SK-N-SH (cell line): ENCODE data around the gene CLIP3. TPM values are rescaled to one million over a fixed set of nuclear protein-coding genes. Genes with fewer than 3 reads are reported as not detected.

ENCODE experiments used
- CTCF ChIA-PET: fragments of 300-600, 350-600 bp; formaldehyde crosslinking; extraction: SDS; loops from one replicate; lab custom pipeline; 2021; lab: Yijun Ruan, JAX
- POLR2A ChIA-PET: fragments of 350-600 bp; sonication (Branson Sonifier 250); formaldehyde crosslinking; extraction: SDS; loops from one replicate; lab custom pipeline; 2020; ENCODE audit warnings: antibody characterized with exemption, inconsistent platforms; lab: Yijun Ruan, JAX
- DNase-seq: peaks from one replicate; pipeline ENCODE4 v3.0.0; 2012
- H2AFZ ChIP-seq: fragments of 200-600 bp; sonication (generic); 2 replicates; pipeline ENCODE4 v1.8.1; 2016; ENCODE audit warnings: antibody characterized with exemption, mild to moderate bottlenecking, low read depth
- H3F3A ChIP-seq: fragments of 200-600 bp; sonication (generic); replicated peaks from 2 replicates; pipeline ENCODE3; 2016; ENCODE audit warnings: antibody characterized with exemption, mild to moderate bottlenecking; ENCODE audit not compliant: insufficient read depth
- H3K27ac ChIP-seq, 2 experiments: fragments of 200-500 bp in 1 of 2; fragments of 200-600 bp in 1 of 2; sonication (Bioruptor generic) in 1 of 2; sonication (generic), shearing (Covaris generic) in 1 of 2; 2 replicates each; pipeline versions ENCODE4 v1.5.1 to v1.6.1; 2014 to 2016; ENCODE audit warnings: low read depth in 2 of 2, inconsistent platforms in 1 of 2, low read length in 1 of 2, mild to moderate bottlenecking in 1 of 2, mixed read lengths in 1 of 2
- H3K27me3 ChIP-seq: fragments of 200-600 bp; sonication (generic), shearing (Covaris generic); 2 replicates; pipeline ENCODE4 v1.6.1; 2016; ENCODE audit warnings: mixed run types; ENCODE audit not compliant: insufficient read depth
- H3K36me3 ChIP-seq, 2 experiments: fragments of 200-500 bp in 1 of 2; fragments of 200-600 bp in 1 of 2; sonication (Bioruptor generic) in 1 of 2; sonication (generic) in 1 of 2; replicated peaks in 1 of 2; 2 replicates each; pipeline versions ENCODE3 to v1.5.1; 2014 to 2016; ENCODE audit warnings: low read length in 1 of 2, mild to moderate bottlenecking in 1 of 2; ENCODE audit not compliant: insufficient read depth in 2 of 2, control insufficient read depth in 1 of 2
- H3K4me1 ChIP-seq, 2 experiments: fragments of 200-500 bp in 1 of 2; fragments of 200-600 bp in 1 of 2; sonication (Bioruptor generic) in 1 of 2; sonication (generic), shearing (Covaris generic) in 1 of 2; 2 replicates each; pipeline versions ENCODE4 v1.5.1 to v1.6.1; 2014 to 2016; ENCODE audit warnings: low read depth in 1 of 2, low read length in 1 of 2, mixed run types in 1 of 2; ENCODE audit not compliant: insufficient read depth in 2 of 2, control insufficient read depth in 1 of 2
- H3K4me2 ChIP-seq: fragments of 200-600 bp; sonication (generic), shearing (Covaris generic); 2 replicates; pipeline ENCODE4 v1.6.1; 2017; ENCODE audit warnings: mixed run types
- H3K4me3 ChIP-seq, 2 experiments: fragments of 200-500 bp in 1 of 2; fragments of 200-600 bp in 1 of 2; sonication (Bioruptor generic) in 1 of 2; sonication (generic), shearing (Covaris generic) in 1 of 2; 2 replicates each; pipeline versions ENCODE4 v1.5.1 to v1.8.1; 2014 to 2016; ENCODE audit warnings: low read depth in 2 of 2, inconsistent platforms in 1 of 2, low read length in 1 of 2, mild to moderate bottlenecking in 1 of 2, mixed read lengths in 1 of 2, moderate library complexity in 1 of 2
- H3K79me2 ChIP-seq: fragments of 200-600 bp; sonication (generic); 2 replicates; pipeline ENCODE4 v1.8.1; 2017; ENCODE audit warnings: mild to moderate bottlenecking; ENCODE audit not compliant: insufficient read depth
- H3K9ac ChIP-seq: fragments of 200-600 bp; sonication (generic); 2 replicates; pipeline ENCODE4 v1.6.1; 2017; ENCODE audit warnings: mixed run types
- H3K9me2 ChIP-seq: fragments of 200-600 bp; sonication (generic); 2 replicates; pipeline ENCODE4 v1.6.1; 2017; ENCODE audit warnings: mixed run types
- H3K9me3 ChIP-seq: fragments of 200-600 bp; sonication (generic); 2 replicates; pipeline ENCODE4 v1.6.1; 2017; ENCODE audit warnings: mixed run types, mild to moderate bottlenecking, moderate library complexity
- H4K20me1 ChIP-seq: fragments of 200-600 bp; sonication (generic); 2 replicates; pipeline ENCODE4 v1.6.1; 2017; ENCODE audit warnings: mild to moderate bottlenecking, mixed run types; ENCODE audit not compliant: insufficient read depth
- CHD2 ChIP-seq: fragments of 150-350 bp; IDR thresholded peaks from 2 replicates; pipeline ENCODE4 v1.6.1; 2018; ENCODE audit warnings: low read length; ENCODE audit not compliant: partially characterized antibody
- EP300 ChIP-seq, 2 experiments: IDR thresholded peaks; 2 replicates each; pipeline versions ENCODE4 v1.4.0 to v1.6.1; 2012; ENCODE audit warnings: borderline replicate concordance in 1 of 2, low read depth in 1 of 2, low read length in 1 of 2
- EZH2phosphoT487 ChIP-seq: fragments of 200-600 bp; sonication (generic); IDR thresholded peaks from 2 replicates; pipeline ENCODE4 v1.6.1; 2017; ENCODE audit warnings: low read depth, mixed run types, mild to moderate bottlenecking, antibody characterized with exemption, moderate library complexity, borderline replicate concordance
- FOXM1 ChIP-seq: IDR thresholded peaks from 2 replicates; pipeline ENCODE4 v1.4.0; 2012; ENCODE audit warnings: low read depth, mild to moderate bottlenecking
- MAX ChIP-seq: IDR thresholded peaks from 2 replicates; pipeline ENCODE4 v1.4.0; 2012; ENCODE audit warnings: low read depth
- MEF2A ChIP-seq: IDR thresholded peaks from 2 replicates; pipeline ENCODE4 v1.4.0; 2012; ENCODE audit warnings: low read depth, borderline replicate concordance
- PBX3 ChIP-seq: IDR thresholded peaks from 2 replicates; pipeline ENCODE4; 2012
- POLR2AphosphoS5 ChIP-seq: IDR thresholded peaks from 2 replicates; pipeline ENCODE4 v1.6.1; 2012; ENCODE audit warnings: low read depth, low read length
- RCOR1 ChIP-seq: fragments of 150-350 bp; IDR thresholded peaks from 2 replicates; pipeline ENCODE4 v1.6.1; 2017; ENCODE audit warnings: antibody characterized with exemption, low read length
- REST ChIP-seq: IDR thresholded peaks from 2 replicates; pipeline ENCODE4 v1.6.1; 2012; ENCODE audit warnings: mild to moderate bottlenecking, low read depth, low read length, moderate library complexity
- SIN3A ChIP-seq: IDR thresholded peaks from 2 replicates; pipeline ENCODE4 v1.6.1; 2012; ENCODE audit warnings: low read depth, mild to moderate bottlenecking, low read length, moderate library complexity, borderline replicate concordance
- SMC3 ChIP-seq: IDR thresholded peaks from 2 replicates; pipeline ENCODE4 v1.6.1; 2012; ENCODE audit warnings: low read depth, low read length, improper control_type of control experiment
- TEAD4 ChIP-seq: IDR thresholded peaks from 2 replicates; pipeline ENCODE4 v1.4.0; 2012; ENCODE audit warnings: mild to moderate bottlenecking, borderline replicate concordance; ENCODE audit not compliant: insufficient read depth
- USF1 ChIP-seq: IDR thresholded peaks from 2 replicates; pipeline ENCODE4 v1.4.0; 2012; ENCODE audit warnings: low read depth, borderline replicate concordance
- USF2 ChIP-seq: fragments of 150-350 bp; IDR thresholded peaks from 2 replicates; pipeline ENCODE4 v1.6.1; 2017; ENCODE audit warnings: antibody characterized with exemption, low read length, low read depth, borderline replicate concordance
- WGBS: methylation state at CpG from one replicate; pipeline ENCODE4 v1.1.6; 2017; ENCODE audit warnings: low lambda C conversion rate; 5-methylcytosine and 5-hydroxymethylcytosine counted together
- polyA plus RNA-seq, 3 experiments: library from polyadenylated mRNA; depleted of rRNA; stranded (reverse); fragments of >200 nt; gene quantifications; 2 replicates each; pipeline ENCODE4 v1.2.3, GENCODE V29; 2012

The CLIP3 gene
- polyA plus RNA-seq, 1 of the 3 experiments (the other 2 are of a cell fraction) = 13.1 TPM

- H4K20me1 ChIP-seq = no peaks in the 10 kb centered on the region
- POLR2A ChIA-PET = no interaction called here
These were observed 5.0 kb downstream of the CLIP3 start for GRCh38 chr19:36027696-36028095.

GRCh38 chr19:36026091-36026876, 6.4 kb downstream of the CLIP3 start:
- Histone ChIP-seq H4K20me1 (no peaks in the 10 kb centered on the region), H3K4me2 (no peak overlapping the region), H3F3A (no peaks in the 10 kb centered on the region), H3K9me3 (no peaks in the 10 kb centered on the region), H3K36me3 (peaks cover 3 to 23% of the 10 kb centered on the region in 2 experiments), H3K9me2 (no peaks in the 10 kb centered on the region), H3K79me2 (0 out of 2 replicates have a peak, but pooled peaks cover 3% of the 10 kb centered on the region), H3K9ac (no peak overlapping the region), H3K4me1 (no peaks in the 10 kb centered on the region; a peak in 1 of 4 replicates), H3K27me3 (no peaks in the 10 kb centered on the region), H3K4me3 (no peak overlapping the region), H3K27ac (no peak overlapping the region), H2AFZ (no peak overlapping the region)
- no peak for DNase-seq
- TF ChIP-seq REST = no peak
- TF ChIP-seq USF2 = no peak
- TF ChIP-seq POLR2AphosphoS5 = no peak
- no peak for TF ChIP-seq SIN3A
- no peak for TF ChIP-seq CHD2
- TF ChIP-seq PBX3 = no peak
- TF ChIP-seq RCOR1 = no peak
- no peak for TF ChIP-seq EZH2phosphoT487
- TF ChIP-seq USF1 = no peak
- TF ChIP-seq EP300 (IDR thresholded peaks at IDR 0.05; ENCODE audit: borderline replicate concordance in 1 of 2, low read depth in 1 of 2, low read length in 1 of 2) = no peak
- POLR2A ChIA-PET = no interaction called here
- WGBS = 93% methylated on average over 46 of the region's 49 CpGs
- CTCF ChIA-PET = no interaction called here

More at GRCh38 chr19:36027696-36028095, 5.0 kb downstream of the CLIP3 start:
- Histone ChIP-seq H3K9me2 (no peaks in the 10 kb centered on the region), H3K4me1 (no peaks in the 10 kb centered on the region; a peak in 1 of 4 replicates), H3K9ac (no peak overlapping the region), H3K27ac (no peak overlapping the region), H3F3A (peaks cover 2% of the 10 kb centered on the region), H3K27me3 (no peaks in the 10 kb centered on the region), H3K79me2 (0 out of 2 replicates have a peak, but pooled peaks cover 5% of the 10 kb centered on the region), H3K4me3 (no peak overlapping the region), H2AFZ (no peak overlapping the region), H3K36me3 (peaks cover 3 to 20% of the 10 kb centered on the region in 2 experiments), H3K4me2 (no peak overlapping the region), H3K9me3 (no peaks in the 10 kb centered on the region)
- TF ChIP-seq MEF2A (no peak), MAX (no peak), FOXM1 (no peak), TEAD4 (no peak), SMC3 (no peak), CHD2 (no peak)
- WGBS = 93% methylated on average over 6 of the region's 6 CpGs
- CTCF ChIA-PET = interaction anchor here (1.1 kb wide), 1 partner anchor 146 kb away, joined by 3 read pairs; no protein-coding TSS in a partner anchor
- no peak for DNase-seq
